ENCODE data around the gene PRDM10.
"Not testable (repeated sequence)": the region's sequence is repeated elsewhere in the genome, so short reads cannot be mapped to it uniquely, and the experiment has no call there.

The PRDM10 gene

GRCh38 chr11:130002352-130002845 lies at the start of gene PRDM10:
TSS of gene PRDM10 (minus strand) at chr11:130002835. CDS start at chr11:129960964, 41,871 bp downstream.
- H3K4me3 ChIP-seq = peak within 1 kb of the TSS; percentile 62 to 96 (median 81)

GRCh38 chr11:130051082-130051481 lies 48.4 kb upstream of the PRDM10 start:
- Histone ChIP-seq H3K27ac (peak overlapping the region in 3 of 21 experiments; percentile 20 to 37 (median 30)), H3K4me3 (no peak overlapping the region)

More at GRCh38 chr11:130002352-130002845, at the start of gene PRDM10:
- H3K27ac ChIP-seq = peak within 1 kb of the TSS; percentile 94 to 100 (median 100)

GRCh38 chr11:130050257-130050656 lies 47.6 kb upstream of the PRDM10 start:
- H3K4me3 ChIP-seq = no peak overlapping the region
- H3K27ac ChIP-seq = peak overlapping the region in 6 of 21 experiments; percentile 3 to 39 (median 25)

GRCh38 chr11:130049328-130049771 lies 46.7 kb upstream of the PRDM10 start:
- no peak overlapping the region for H3K4me3 ChIP-seq
- no peak overlapping the region for H3K27ac ChIP-seq

GRCh38 chr11:130047141-130047540 lies 44.5 kb upstream of the PRDM10 start:
- Histone ChIP-seq H3K27ac (no peak overlapping the region), H3K4me3 (no peak overlapping the region)

GRCh38 chr11:130043575-130043974 lies 40.9 kb upstream of the PRDM10 start:
- Histone ChIP-seq H3K4me3 (no peak overlapping the region), H3K27ac (peak overlapping the region in 2 of 21 experiments; percentile 23 to 37)

GRCh38 chr11:130042093-130042591 lies 39.5 kb upstream of the PRDM10 start:
- H3K27ac ChIP-seq = no peak overlapping the region
- no peak overlapping the region for H3K4me3 ChIP-seq

GRCh38 chr11:130040281-130040940 lies 37.8 kb upstream of the PRDM10 start:
- Histone ChIP-seq H3K4me3 (no peak overlapping the region), H3K27ac (no peak overlapping the region)

GRCh38 chr11:130037881-130038585 lies 35.4 kb upstream of the PRDM10 start:
- H3K27ac ChIP-seq = no peak overlapping the region
- no peak overlapping the region for H3K4me3 ChIP-seq

- no peak overlapping the region for H3K4me3 ChIP-seq
Measured at GRCh38 chr11:130037058-130037457, 34.4 kb upstream of the PRDM10 start.

GRCh38 chr11:130034236-130034635 lies 31.6 kb upstream of the PRDM10 start:
- H3K4me3 ChIP-seq = no peak overlapping the region
- no peak overlapping the region for H3K27ac ChIP-seq

More at GRCh38 chr11:130037058-130037457, 34.4 kb upstream of the PRDM10 start:
- H3K27ac ChIP-seq = peak overlapping the region in 6 of 21 experiments; percentile 9 to 30 (median 14)

GRCh38 chr11:130032931-130033330 lies 30.3 kb upstream of the PRDM10 start:
- Histone ChIP-seq H3K4me3 (no peak overlapping the region), H3K27ac (no peak overlapping the region)

- Histone ChIP-seq H3K4me3 (no peak overlapping the region), H3K27ac (no peak overlapping the region)
Measured at GRCh38 chr11:130031945-130032344, 29.3 kb upstream of the PRDM10 start.

GRCh38 chr11:130031056-130031455 lies 28.4 kb upstream of the PRDM10 start:
- H3K27ac ChIP-seq = no peak overlapping the region
- H3K4me3 ChIP-seq = no peak overlapping the region

GRCh38 chr11:130029137-130029536 lies 26.5 kb upstream of the PRDM10 start:
- Histone ChIP-seq H3K4me3 (no peak overlapping the region), H3K27ac (no peak overlapping the region)

- Histone ChIP-seq H3K27ac (no peak overlapping the region), H3K4me3 (no peak overlapping the region)
Measured at GRCh38 chr11:130025371-130025770, 22.7 kb upstream of the PRDM10 start.

GRCh38 chr11:130024361-130024760 lies 21.7 kb upstream of the PRDM10 start:
- no peak overlapping the region for H3K4me3 ChIP-seq
- no peak overlapping the region for H3K27ac ChIP-seq

- peak overlapping the region in 5 of 21 experiments; percentile 20 to 55 (median 35) for H3K27ac ChIP-seq
- H3K4me3 ChIP-seq = no peak overlapping the region
Measured at GRCh38 chr11:130023204-130023603, 20.6 kb upstream of the PRDM10 start.

GRCh38 chr11:130022799-130023198 lies 20.2 kb upstream of the PRDM10 start:
- no peak overlapping the region for H3K27ac ChIP-seq
- H3K4me3 ChIP-seq = no peak overlapping the region

GRCh38 chr11:130021606-130022005 lies 19.0 kb upstream of the PRDM10 start:
- H3K4me3 ChIP-seq, H3K27ac ChIP-seq: not testable (repeated sequence)

- H3K27ac ChIP-seq = no peak overlapping the region
Measured at GRCh38 chr11:130020323-130020722, 17.7 kb upstream of the PRDM10 start.

More at GRCh38 chr11:130020323-130020722, 17.7 kb upstream of the PRDM10 start:
- no peak overlapping the region for H3K4me3 ChIP-seq

Measured in skin epidermis (tissue), 12 donors.